ENCODE measurements around the gene PHRF1. TPM values are rescaled to one million over a fixed set of nuclear protein-coding genes. Genes with fewer than 3 reads are reported as not detected.

Gene PHRF1
- polyA plus RNA-seq, 1 donor from 2014 or later = 8.5 TPM

- Histone ChIP-seq H3K4me3 (ENCODE audit: low read length) (no peak overlapping the region), H3K9me2 (ENCODE audit: insufficient read depth, low read length) (no peaks in the 10 kb centered on the region), H3K9ac (ENCODE audit: low read length) (no peak overlapping the region), H3F3A (ENCODE audit: insufficient read depth, low read length, poor library complexity, severe bottlenecking) (no peaks in the 10 kb centered on the region), H3K4me2 (ENCODE audit: low read length) (no peak overlapping the region), H3K27me3 (ENCODE audit: insufficient read depth, low read depth, low read length) (no peaks in the 10 kb centered on the region), H3K36me3 (ENCODE audit: insufficient read depth, low read length) (no peaks in the 10 kb centered on the region), H2AFZ (ENCODE audit: low read depth, low read length) (no peak overlapping the region), H4K20me1 (ENCODE audit: insufficient read depth) (no peaks in the 10 kb centered on the region), H3K9me3 (ENCODE audit: low read length) (no peaks in the 10 kb centered on the region), H3K79me2 (replicated peaks; ENCODE audit: insufficient read depth, low read length) (no peaks in the 10 kb centered on the region), H3K27ac (ENCODE audit: low read length) (no peak overlapping the region)
- TF ChIP-seq MXI1 (conservative IDR thresholded peaks at IDR 0.05; ENCODE audit: poor library complexity, severe bottlenecking) (no peak), RAD21 (conservative IDR thresholded peaks at IDR 0.05) (no peak), EZH2 (IDR thresholded peaks at IDR 0.05; ENCODE audit: borderline replicate concordance, insufficient read depth, low read length, poor library complexity, severe bottlenecking) (no peak), SMC3 (conservative IDR thresholded peaks at IDR 0.05; ENCODE audit: poor library complexity) (no peak), POLR2AphosphoS5 (IDR thresholded peaks at IDR 0.05) (no peak)
Measured at GRCh38 chr11:618856-619627, 42.8 kb downstream of the PHRF1 start.

- H3K9me3 ChIP-seq (ENCODE audit: low read length) = no peaks in the 10 kb centered on the region
- no peak overlapping the region for H2AFZ ChIP-seq (ENCODE audit: low read depth, low read length)
- H3K79me2 ChIP-seq (replicated peaks; ENCODE audit: insufficient read depth, low read length) = no peaks in the 10 kb centered on the region
- no peaks in the 10 kb centered on the region for H3K36me3 ChIP-seq (ENCODE audit: insufficient read depth, low read length)
- no peak overlapping the region for H3K4me3 ChIP-seq (ENCODE audit: low read length)
- no peak overlapping the region for H3K4me2 ChIP-seq (ENCODE audit: low read length)
- H3K9ac ChIP-seq (ENCODE audit: low read length) = no peak overlapping the region
- H3F3A ChIP-seq (ENCODE audit: insufficient read depth, low read length, poor library complexity, severe bottlenecking) = no peaks in the 10 kb centered on the region
- TF ChIP-seq SMC3 (conservative IDR thresholded peaks at IDR 0.05; ENCODE audit: poor library complexity) = no peak
- TF ChIP-seq EP300 (conservative IDR thresholded peaks at IDR 0.05; ENCODE audit: poor library complexity, severe bottlenecking) = no peak
- TF ChIP-seq EZH2 (IDR thresholded peaks at IDR 0.05; ENCODE audit: borderline replicate concordance, insufficient read depth, low read length, poor library complexity, severe bottlenecking) = no peak
- TF ChIP-seq POLR2AphosphoS5 (IDR thresholded peaks at IDR 0.05) = no peak
- no peak for TF ChIP-seq TAF1 (IDR thresholded peaks at IDR 0.05; ENCODE audit: low read depth)
- no peak for TF ChIP-seq REST (IDR thresholded peaks at IDR 0.05; ENCODE audit: borderline replicate concordance)
- no peak for TF ChIP-seq RAD21 (conservative IDR thresholded peaks at IDR 0.05)
- TF ChIP-seq CTCF (IDR thresholded peaks at IDR 0.05; ENCODE audit: poor library complexity, severe bottlenecking) = no peak
- TF ChIP-seq MXI1 (conservative IDR thresholded peaks at IDR 0.05; ENCODE audit: poor library complexity, severe bottlenecking) = no peak
- H3K9me2 ChIP-seq (ENCODE audit: insufficient read depth, low read length) = no peaks in the 10 kb centered on the region
- no peaks in the 10 kb centered on the region for H4K20me1 ChIP-seq (ENCODE audit: insufficient read depth)
- H3K27ac ChIP-seq (ENCODE audit: low read length) = no peak overlapping the region
- no peaks in the 10 kb centered on the region for H3K27me3 ChIP-seq (ENCODE audit: insufficient read depth, low read depth, low read length)
Measured at GRCh38 chr11:619628-620050, 43.4 kb downstream of the PHRF1 start.
